T-helper 2 cell treated with Interferon-gamma antibody and Interleukin-4, amounts not matched to agents 5 μg/mL and 100 μg/mL, for 36 hours (primary cell): ENCODE results near the gene LDLRAD4.

ENCODE experiments used
- DNase-seq: peaks from one replicate; pipeline ENCODE4 v3.0.0; 2021; ENCODE audit warnings: low spot score
- H3K27ac Mint-ChIP-seq: one replicate; pipeline ENCODE4 v1.8.0; 2021; ENCODE audit warnings: mild to moderate bottlenecking, mixed read lengths
- H3K27me3 Mint-ChIP-seq: one replicate; pipeline ENCODE4 v1.8.0; 2021; ENCODE audit warnings: low read depth, mixed read lengths
- H3K36me3 Mint-ChIP-seq: one replicate; pipeline ENCODE4 v1.8.0; 2021; ENCODE audit warnings: low read depth, mixed read lengths
- H3K4me1 Mint-ChIP-seq: one replicate; pipeline ENCODE4 v1.8.0; 2021; ENCODE audit warnings: low read depth, mixed read lengths
- H3K4me3 Mint-ChIP-seq: one replicate; pipeline ENCODE4 v1.8.0; 2022; ENCODE audit warnings: mild to moderate bottlenecking, moderate library complexity, mixed read lengths
- H3K9me3 Mint-ChIP-seq: one replicate; pipeline ENCODE4 v1.8.0; 2021; ENCODE audit warnings: mixed read lengths

Gene LDLRAD4

DNA sequence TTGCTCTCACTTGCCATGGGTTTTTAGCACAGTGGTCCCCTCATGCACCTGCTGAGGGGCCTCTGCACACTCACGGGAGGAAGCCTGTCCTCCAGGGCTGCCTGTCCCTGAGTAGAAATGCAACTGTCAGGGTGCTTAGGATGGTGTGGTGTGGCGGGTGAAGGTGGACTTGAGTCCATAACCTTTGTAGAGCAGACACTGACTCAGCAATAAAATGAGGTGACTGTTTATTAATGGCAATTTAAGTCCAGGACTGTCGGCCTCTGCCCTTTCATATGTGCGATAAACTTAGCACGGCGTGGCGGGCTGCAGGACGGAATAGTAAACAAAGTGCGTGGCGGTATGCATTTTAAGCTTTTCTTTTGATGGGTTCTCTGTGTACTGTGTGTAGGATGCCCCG, 188.2 kb downstream of the LDLRAD4 start:
- Mint-ChIP-seq H3K9me3 (peaks cover 11% of the 10 kb centered on the region), H3K4me3 (no peak overlapping the region), H3K4me1 (no peaks in the 10 kb centered on the region), H3K27me3 (no peaks in the 10 kb centered on the region), H3K36me3 (peaks cover 4% of the 10 kb centered on the region), H3K27ac (no peak overlapping the region)
- no peak for DNase-seq

DNA sequence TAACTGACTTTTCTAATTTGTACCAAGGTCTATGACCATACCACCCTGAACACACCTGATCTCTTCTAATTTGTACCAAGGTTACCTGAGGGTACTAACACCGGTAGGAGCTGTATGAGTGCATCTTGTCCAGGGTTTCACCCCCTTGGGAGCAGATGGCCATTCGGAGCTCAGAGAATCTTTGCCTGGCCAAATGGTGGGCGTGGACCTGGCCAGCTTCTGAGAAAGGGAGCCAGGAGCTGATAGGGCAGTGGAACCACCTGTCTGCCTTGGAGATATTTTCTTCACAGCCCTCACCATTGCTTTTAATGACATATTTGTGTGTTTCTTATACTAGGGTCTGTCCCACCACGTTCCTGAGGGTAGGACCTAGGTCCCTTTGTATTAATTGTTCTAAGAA, 188.9 kb downstream of the LDLRAD4 start:
- no peak for DNase-seq
- H3K27ac Mint-ChIP-seq: no peak overlapping the region
- H3K36me3 Mint-ChIP-seq: peaks cover 10% of the 10 kb centered on the region

DNA sequence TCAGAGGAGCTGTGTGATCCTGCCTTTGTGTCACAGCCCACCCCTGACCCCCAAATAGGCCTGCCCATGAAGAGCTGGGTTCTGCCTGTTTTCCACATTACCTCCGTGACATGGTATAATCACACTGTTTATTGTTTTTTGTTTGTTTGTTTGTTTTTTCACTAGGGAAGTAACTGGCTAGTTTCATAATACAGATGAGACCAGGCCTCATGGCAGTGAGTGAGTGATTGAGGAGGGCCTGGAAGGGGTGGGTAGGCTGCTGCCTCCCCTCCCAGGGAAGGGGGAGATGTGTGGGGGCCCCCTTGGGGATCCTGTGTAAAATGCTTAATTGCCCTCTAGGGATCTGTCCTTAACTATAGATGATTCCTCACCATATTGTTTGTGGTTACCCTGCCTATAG, 190.5 kb downstream of the LDLRAD4 start:
- peaks cover 19% of the 10 kb centered on the region for H3K9me3 Mint-ChIP-seq
- no peak overlapping the region for H3K4me3 Mint-ChIP-seq
- H3K27me3 Mint-ChIP-seq: no peaks in the 10 kb centered on the region
- H3K27ac Mint-ChIP-seq: peak overlapping the region; percentile 7
- no peaks in the 10 kb centered on the region for H3K4me1 Mint-ChIP-seq
- no peak for DNase-seq
- peaks cover 11% of the 10 kb centered on the region for H3K36me3 Mint-ChIP-seq

More for the DNA sequence above, 188.9 kb downstream of the LDLRAD4 start:
- Mint-ChIP-seq H3K27me3 (no peaks in the 10 kb centered on the region), H3K4me3 (no peak overlapping the region), H3K4me1 (no peaks in the 10 kb centered on the region), H3K9me3 (peaks cover 18% of the 10 kb centered on the region)

DNA sequence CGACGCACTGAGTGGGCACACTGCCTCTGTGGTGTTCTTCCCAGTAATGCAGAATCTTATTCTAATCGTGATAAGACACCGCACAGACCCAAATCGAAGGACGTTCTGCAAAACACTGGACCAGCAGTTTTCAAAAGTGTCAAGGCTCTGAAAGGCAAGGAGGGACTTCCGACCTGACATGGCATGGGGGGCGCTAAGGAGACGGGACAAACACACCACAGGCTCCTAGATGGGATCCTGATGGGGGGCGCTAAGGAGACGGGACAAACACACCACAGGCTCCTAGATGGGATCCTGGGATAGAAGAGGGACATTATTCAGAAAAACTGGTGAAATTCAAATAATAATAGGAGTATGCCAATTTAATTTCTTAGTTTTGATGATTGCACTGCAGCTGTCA, 191.4 kb downstream of the LDLRAD4 start:
- H3K27me3 Mint-ChIP-seq: no peaks in the 10 kb centered on the region
- peaks cover 19% of the 10 kb centered on the region for H3K9me3 Mint-ChIP-seq
- no peak overlapping the region for H3K4me3 Mint-ChIP-seq
- no peaks in the 10 kb centered on the region for H3K4me1 Mint-ChIP-seq
- peaks cover 11% of the 10 kb centered on the region for H3K36me3 Mint-ChIP-seq
- no peak overlapping the region for H3K27ac Mint-ChIP-seq
- DNase-seq: no peak

DNA sequence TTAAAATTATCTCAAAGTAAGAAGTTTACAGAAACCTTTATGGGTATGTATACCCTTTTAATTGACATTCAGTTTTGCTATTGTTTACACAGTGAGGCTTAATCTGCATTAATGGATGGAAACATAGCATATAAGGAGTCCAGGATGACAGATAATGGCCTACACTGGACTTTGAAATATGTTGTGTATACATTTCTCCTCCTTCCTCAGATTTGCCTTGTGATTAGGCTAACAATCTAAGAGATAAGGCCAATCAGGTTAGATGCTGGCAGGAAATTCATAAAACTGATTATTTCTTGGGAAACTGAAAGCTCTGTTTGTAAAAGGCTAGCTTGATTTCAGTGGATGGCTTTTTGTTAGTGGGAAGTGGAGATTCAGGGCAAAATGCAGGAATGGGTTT, 191.9 kb downstream of the LDLRAD4 start:
- peaks cover 11% of the 10 kb centered on the region for H3K36me3 Mint-ChIP-seq
- no peaks in the 10 kb centered on the region for H3K4me1 Mint-ChIP-seq
- DNase-seq: no peak
- H3K4me3 Mint-ChIP-seq: no peak overlapping the region
- no peaks in the 10 kb centered on the region for H3K27me3 Mint-ChIP-seq
- H3K9me3 Mint-ChIP-seq: peaks cover 19% of the 10 kb centered on the region
- no peak overlapping the region for H3K27ac Mint-ChIP-seq

DNA sequence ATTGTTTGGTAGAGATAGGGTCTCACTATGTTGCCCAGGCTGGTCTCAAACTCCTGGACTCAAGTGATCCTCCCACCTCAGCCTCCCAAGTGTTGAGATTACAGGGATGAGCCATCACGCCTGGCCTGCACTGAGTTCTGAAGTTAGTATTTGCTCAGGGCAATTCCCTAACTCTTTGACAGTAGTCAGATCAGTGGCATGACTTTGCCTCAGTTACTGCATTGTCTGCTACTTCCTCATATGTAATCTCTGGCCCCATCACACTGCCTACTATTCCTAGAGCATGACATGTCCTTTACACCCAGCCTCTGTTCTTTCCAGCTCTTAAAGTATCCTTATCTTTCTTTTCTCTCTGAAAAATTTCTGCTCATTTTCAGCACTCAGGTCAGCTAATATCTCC, 193.5 kb downstream of the LDLRAD4 start:
- H3K27ac Mint-ChIP-seq: peak overlapping the region; percentile 43
- no peak overlapping the region for H3K4me3 Mint-ChIP-seq
- no peaks in the 10 kb centered on the region for H3K27me3 Mint-ChIP-seq
- peaks cover 19% of the 10 kb centered on the region for H3K9me3 Mint-ChIP-seq
- H3K36me3 Mint-ChIP-seq: peaks cover 11% of the 10 kb centered on the region
- peaks cover 9% of the 10 kb centered on the region for H3K4me1 Mint-ChIP-seq
- no peak for DNase-seq

DNA sequence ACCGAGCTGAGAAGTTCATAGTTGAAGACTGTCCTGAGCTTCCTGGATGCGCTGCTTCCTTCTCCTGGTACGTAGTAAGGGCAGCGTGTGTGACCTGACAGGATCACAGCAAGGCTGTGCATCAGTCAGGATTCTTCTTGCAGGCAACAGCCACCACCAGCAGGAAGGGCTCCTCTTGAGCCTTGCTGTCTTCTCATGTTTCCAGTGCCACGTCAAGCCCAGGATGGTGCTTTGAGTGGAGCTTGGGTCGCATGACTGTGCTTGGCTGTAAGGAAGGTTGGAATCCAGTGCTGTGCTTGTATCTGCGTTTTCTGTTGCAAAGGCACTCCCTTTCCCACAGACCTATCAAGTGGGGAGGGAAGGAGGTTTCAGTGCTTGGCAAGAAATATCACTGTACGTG, 194.3 kb downstream of the LDLRAD4 start:
- Mint-ChIP-seq H3K27me3 (no peaks in the 10 kb centered on the region), H3K36me3 (peaks cover 11% of the 10 kb centered on the region), H3K9me3 (peaks cover 19% of the 10 kb centered on the region), H3K27ac (no peak overlapping the region), H3K4me1 (peaks cover 11% of the 10 kb centered on the region), H3K4me3 (no peak overlapping the region)
- DNase-seq: no peak

DNA sequence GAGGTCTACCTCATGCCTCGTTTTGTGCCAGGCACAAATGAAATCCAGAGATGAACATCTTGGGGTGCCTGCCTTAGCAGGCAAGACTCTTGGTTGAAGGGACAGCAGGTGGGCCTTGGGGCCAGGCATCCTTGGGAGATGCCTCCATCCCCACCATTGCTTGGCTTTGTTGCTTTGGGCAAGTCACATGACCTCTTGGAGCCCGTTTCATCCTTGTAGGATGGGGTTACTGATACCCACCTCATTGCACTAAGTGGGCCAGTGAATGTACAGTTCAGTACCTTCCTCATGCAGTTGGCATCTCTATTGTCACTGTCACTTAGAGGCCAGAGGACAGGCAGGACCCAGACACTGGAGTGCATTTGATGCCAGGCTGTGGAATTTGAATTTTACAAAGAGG, 195.5 kb downstream of the LDLRAD4 start:
- Mint-ChIP-seq H3K27me3 (no peaks in the 10 kb centered on the region), H3K27ac (no peak overlapping the region), H3K4me3 (no peak overlapping the region), H3K36me3 (peaks cover 11% of the 10 kb centered on the region), H3K4me1 (peaks cover 11% of the 10 kb centered on the region), H3K9me3 (peaks cover 19% of the 10 kb centered on the region)
- DNase-seq: no peak

DNA sequence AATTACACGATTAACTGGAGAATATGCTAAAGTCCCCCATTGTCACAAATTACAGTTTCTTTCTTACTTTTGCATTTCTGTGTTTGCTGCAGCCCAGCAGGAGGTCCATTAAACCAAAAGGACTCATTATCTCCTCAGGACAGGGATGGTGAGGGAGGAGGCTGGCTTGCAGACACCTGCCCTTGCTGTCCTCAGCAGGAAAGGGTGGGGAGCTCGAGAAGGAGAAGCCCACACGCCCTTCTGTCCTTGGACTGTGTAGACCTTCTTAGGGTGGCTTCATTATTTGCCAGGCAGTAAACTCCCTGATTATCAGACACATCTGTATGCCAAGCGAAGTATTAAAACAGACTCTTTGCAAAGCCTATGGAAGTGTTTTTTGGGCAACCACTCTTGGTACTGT, 196.0 kb downstream of the LDLRAD4 start:
- no peak for DNase-seq
- Mint-ChIP-seq H3K36me3 (peaks cover 11% of the 10 kb centered on the region), H3K9me3 (peaks cover 19% of the 10 kb centered on the region), H3K27ac (no peak overlapping the region), H3K4me1 (peaks cover 11% of the 10 kb centered on the region), H3K4me3 (no peak overlapping the region), H3K27me3 (no peaks in the 10 kb centered on the region)

DNA sequence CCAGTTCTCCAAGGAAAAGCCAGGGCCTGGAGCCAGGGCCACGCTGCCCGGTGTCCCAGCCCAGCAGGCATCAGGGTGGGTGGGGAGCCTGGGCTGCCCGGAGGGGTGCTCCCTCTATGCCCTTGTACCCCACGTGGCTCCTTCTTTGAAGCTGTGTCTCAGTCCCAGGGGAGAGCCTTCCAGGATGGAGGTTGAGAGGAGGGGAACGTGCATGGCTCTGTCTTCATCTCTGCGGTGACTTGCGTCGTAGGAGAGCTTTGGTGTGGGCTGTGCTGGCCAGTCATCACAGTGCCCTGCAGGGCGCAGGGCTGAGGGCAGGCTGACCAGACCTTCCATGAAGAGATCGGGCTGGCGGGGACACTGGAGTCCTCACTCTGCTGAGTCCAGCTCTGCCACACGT, 197.2 kb downstream of the LDLRAD4 start:
- H3K4me1 Mint-ChIP-seq: peaks cover 11% of the 10 kb centered on the region
- H3K27ac Mint-ChIP-seq: no peak overlapping the region
- H3K4me3 Mint-ChIP-seq: no peak overlapping the region
- DNase-seq: no peak
- H3K27me3 Mint-ChIP-seq: no peaks in the 10 kb centered on the region
- H3K36me3 Mint-ChIP-seq: peaks cover 7% of the 10 kb centered on the region
- peaks cover 16% of the 10 kb centered on the region for H3K9me3 Mint-ChIP-seq

DNA sequence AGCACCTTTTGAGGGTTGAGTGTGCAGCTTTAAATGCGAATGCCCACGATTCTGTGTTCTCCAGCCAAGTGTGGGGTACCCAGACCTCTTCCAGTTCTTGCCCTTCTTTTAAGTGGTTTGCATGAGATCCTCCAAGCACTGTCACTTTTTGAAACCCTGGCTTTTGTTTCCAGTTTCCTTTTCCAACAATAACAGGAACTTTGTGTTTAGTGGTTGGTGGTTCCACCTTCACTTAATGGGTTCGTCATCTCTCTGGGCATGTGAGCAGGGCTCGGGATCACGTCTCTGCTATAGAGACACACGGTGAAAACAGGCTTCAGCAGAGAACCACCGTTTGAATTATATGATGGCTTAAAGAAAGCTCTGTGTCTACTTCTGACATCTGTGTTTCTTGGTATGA, 197.6 kb downstream of the LDLRAD4 start:
- DNase-seq: no peak
- Mint-ChIP-seq H3K4me3 (no peak overlapping the region), H3K27ac (no peak overlapping the region), H3K4me1 (peaks cover 14% of the 10 kb centered on the region), H3K9me3 (peaks cover 13% of the 10 kb centered on the region), H3K36me3 (peaks cover 7% of the 10 kb centered on the region), H3K27me3 (no peaks in the 10 kb centered on the region)

DNA sequence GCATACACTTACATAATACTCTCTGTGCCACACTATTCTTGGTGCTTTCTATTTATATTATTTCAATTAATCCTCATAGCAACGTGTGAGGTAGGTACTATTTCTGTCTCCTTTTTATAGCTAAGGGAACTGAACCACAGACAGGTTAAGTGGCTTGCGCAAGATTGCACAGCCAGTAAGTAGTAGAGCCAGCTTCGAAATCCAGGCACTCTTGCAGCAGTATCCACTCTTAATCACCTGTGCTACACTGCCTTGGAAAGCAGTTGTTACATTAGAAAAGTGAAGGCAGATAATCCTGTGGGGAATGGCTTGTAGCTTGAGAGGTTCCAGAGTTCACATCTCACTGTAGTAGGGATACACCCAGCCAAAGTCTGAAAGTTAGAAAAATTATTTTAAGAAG, 198.3 kb downstream of the LDLRAD4 start:
- Mint-ChIP-seq H3K27me3 (no peaks in the 10 kb centered on the region), H3K4me3 (no peak overlapping the region), H3K9me3 (peaks cover 8% of the 10 kb centered on the region), H3K4me1 (peaks cover 18% of the 10 kb centered on the region), H3K27ac (no peak overlapping the region), H3K36me3 (peaks cover 7% of the 10 kb centered on the region)
- no peak for DNase-seq

DNA sequence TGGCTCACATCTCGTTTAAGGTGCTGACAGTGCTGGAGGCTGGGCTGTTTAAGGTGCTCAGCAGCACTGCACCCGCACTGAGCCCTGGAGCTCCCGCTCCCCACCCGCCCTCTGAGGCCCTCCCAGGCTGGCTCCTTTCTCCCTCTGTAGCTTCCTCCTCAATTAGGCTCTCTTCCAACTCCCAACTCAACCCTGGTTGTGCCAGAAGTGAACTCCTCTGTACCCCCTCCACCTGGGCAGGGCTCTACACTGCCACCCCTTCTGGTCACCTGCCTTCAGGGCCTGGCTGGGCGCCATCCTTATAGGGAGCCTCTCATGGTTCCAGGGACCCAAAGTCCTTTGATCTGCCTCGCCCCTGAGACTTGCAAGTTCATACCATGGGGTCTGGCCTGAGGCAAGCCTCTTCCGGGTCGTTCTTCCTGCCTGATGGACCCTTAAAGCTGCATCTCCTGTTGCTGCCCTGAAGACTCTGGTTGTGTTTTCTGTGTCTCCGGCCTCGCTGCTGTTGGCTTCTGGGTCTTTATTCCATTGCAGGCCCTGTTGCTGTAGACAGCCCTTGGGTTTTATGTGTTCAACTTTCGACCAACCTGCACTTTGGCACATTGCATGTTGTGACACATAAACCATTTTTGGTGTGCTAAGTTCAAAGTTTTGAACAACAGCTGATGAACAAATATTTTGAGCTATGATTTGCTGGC, 199.6 kb downstream of the LDLRAD4 start:
- no peaks in the 10 kb centered on the region for H3K9me3 Mint-ChIP-seq
- DNase-seq: no peak
- no peak overlapping the region for H3K27ac Mint-ChIP-seq
- H3K36me3 Mint-ChIP-seq: peaks cover 1% of the 10 kb centered on the region
- no peaks in the 10 kb centered on the region for H3K27me3 Mint-ChIP-seq
- no peak overlapping the region for H3K4me3 Mint-ChIP-seq
- peaks cover 30% of the 10 kb centered on the region for H3K4me1 Mint-ChIP-seq

DNA sequence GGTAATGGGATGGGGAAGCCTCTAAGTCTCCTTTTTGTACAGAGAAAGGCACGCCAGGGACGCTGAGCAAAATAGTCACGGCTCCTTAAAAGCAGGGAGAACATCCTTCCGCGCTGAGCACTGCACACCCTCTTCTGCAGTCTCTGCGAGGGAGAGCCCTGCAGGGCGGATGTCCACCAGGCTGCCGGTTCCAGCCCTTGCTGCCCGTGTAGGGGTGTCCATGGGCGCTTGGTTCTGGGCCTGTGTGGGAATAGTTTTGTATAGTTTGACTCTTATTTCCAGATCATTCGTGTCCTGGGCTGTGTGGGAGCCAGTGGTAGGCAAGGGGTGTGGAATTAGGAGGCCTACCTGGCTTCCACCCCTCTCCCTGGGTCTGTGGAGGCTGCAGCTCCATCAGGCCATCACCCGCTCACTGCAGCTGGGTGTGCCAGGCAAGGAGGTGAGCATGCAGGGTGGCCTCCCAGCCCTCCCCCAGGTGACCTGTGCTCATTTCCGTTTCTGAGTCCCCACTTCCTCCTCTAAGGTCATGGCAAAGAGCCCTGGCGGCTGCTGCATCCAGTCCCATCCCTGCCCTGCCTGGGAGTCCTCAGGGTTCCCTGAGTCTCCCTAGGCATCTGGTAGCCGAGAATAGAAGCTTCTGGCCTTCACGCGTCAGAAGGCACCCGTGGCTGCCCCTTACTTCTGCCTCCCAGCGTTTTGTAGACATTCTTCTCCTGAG, 202.6 kb downstream of the LDLRAD4 start:
- no peaks in the 10 kb centered on the region for H3K9me3 Mint-ChIP-seq
- DNase-seq: no peak
- H3K4me1 Mint-ChIP-seq: peaks cover 41% of the 10 kb centered on the region
- peak overlapping the region; percentile 43 for H3K27ac Mint-ChIP-seq
- H3K27me3 Mint-ChIP-seq: no peaks in the 10 kb centered on the region
- H3K4me3 Mint-ChIP-seq: peak overlapping the region; percentile 19
- peaks cover 1% of the 10 kb centered on the region for H3K36me3 Mint-ChIP-seq
